ENCODE results near the gene SIVA1. TPM values are rescaled to one million over a fixed set of nuclear protein-coding genes. Genes with fewer than 3 reads are reported as not detected.

The SIVA1 gene
- total and polyA plus RNA-seq, 2 of the 8 experiments (the other 6 are each of a cell fraction or from before 2014, with no cell fraction given) = 123 to 589 TPM

DNA sequence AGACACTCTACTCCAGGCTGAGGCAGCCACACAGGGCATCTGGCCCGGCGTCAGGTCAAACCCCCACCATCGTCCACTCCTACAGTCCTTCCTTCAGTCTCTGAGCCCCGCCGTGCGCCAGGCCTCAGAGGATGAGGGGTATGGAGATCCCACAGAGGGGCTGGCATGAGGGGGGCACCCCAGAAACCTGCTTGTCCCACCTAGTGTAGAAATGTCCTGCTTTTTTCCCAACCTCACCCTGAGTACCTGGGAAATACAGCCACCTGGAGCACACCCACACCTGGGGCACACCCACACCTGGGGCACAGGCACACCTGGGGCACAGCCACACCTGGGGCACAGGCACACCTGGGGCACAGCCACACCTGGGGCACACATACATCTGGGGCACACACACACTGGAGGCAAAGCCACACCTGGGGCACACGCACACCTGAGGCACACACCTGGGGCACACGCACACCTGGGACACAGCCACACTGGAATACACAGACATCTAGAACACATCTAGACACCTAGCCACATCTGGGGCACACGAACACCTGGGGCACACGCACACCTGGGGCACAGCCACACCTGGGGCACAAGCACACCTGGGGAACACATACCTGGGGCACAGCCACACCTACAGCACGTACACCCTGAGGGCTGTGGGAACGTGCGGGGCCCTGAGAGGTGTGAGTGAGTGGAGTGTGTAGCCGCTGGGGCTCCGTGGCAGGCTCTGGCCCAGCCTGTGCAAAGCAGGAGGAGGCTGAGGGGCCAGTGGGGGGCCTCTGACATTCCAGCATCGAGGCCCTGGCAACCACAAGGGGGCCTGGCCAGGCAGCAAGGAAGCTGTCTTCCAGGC is 24.2 kb downstream of the SIVA1 start:
- no peak overlapping the region for H4K91ac ChIP-seq (replicated peaks; ENCODE audit: insufficient read length, low read length)
- no peak overlapping the region for H3K4me3 ChIP-seq (ENCODE audit: extremely low read depth in 1 of 4, insufficient read depth in 2 of 4, low read depth in 3 of 4, low read length in 4 of 4)
- no peak for FAIRE-seq
- 85% methylated on average over 16 of the region's 16 CpGs; no CpG with 5 or more reads in 1 of the 2 experiments for WGBS, 2 experiments (ENCODE audit: extremely low coverage in 1 of 2, insufficient coverage in 1 of 2, insufficient read length in 1 of 2, insufficient replicate concordance in 2 of 2, low coverage in 1 of 2, low lambda C conversion rate in 2 of 2, missing lambda C conversion rate in 1 of 2)
- H3K27ac ChIP-seq (ENCODE audit: low read depth, low read length) = no peak overlapping the region
- no peak overlapping the region for H3K23ac ChIP-seq (ENCODE audit: insufficient read length)
- H2BK15ac ChIP-seq (ENCODE audit: low read length) = no peak overlapping the region; the same call in 1 of the 2 replicates
- H3K56ac ChIP-seq (replicated peaks; ENCODE audit: insufficient read length, low read depth, low read length) = no peak overlapping the region
- POLR2A ChIA-PET (ENCODE audit: partially characterized antibody) = interaction anchor here (0.9 kb wide), 1 partner anchor 17 kb away, joined by 4 read pairs; no protein-coding TSS in a partner anchor
- H4K8ac ChIP-seq (ENCODE audit: extremely low read depth, insufficient read depth, low read length) = no peak overlapping the region
- H4K5ac ChIP-seq (ENCODE audit: insufficient read length, low read depth, low read length) = no peak overlapping the region
- peaks cover 0 to 15% (median 1%) of the 10 kb centered on the region in 4 experiments; a peak in 5 of 8 replicates for H3K36me3 ChIP-seq (ENCODE audit: control insufficient read depth in 2 of 4, insufficient read depth in 4 of 4, low read length in 3 of 4)
- no peaks in the 10 kb centered on the region for H3K4me1 ChIP-seq (replicated peaks in 1 of 4; ENCODE audit: control insufficient read depth in 3 of 4, insufficient read depth in 4 of 4, low read length in 3 of 4)
- peaks cover 0 to 3% of the 10 kb centered on the region in 2 experiments; a peak in 1 of 4 replicates for H3K9me3 ChIP-seq (ENCODE audit: insufficient read depth in 2 of 2, low read depth in 1 of 2, low read length in 1 of 2)
- CTCF ChIA-PET (ENCODE audit: partially characterized antibody) = interaction anchor here (0.9 to 4.9 kb wide), 9 partner anchors 8 to 122 kb away, joined by 3 to 35 read pairs (median 4); no protein-coding TSS in a partner anchor
- H3K4ac ChIP-seq (replicated peaks; ENCODE audit: insufficient read length, low read depth, low read length) = no peak overlapping the region
- no peak overlapping the region for H2BK120ac ChIP-seq (replicated peaks; ENCODE audit: low read depth, low read length)
- DNase-seq (ENCODE audit: low read depth in 1 of 2, low spot score in 2 of 2) = peak in 1 of 2 experiments; percentile 62
- no peaks in the 10 kb centered on the region for H3K27me3 ChIP-seq (replicated peaks in 1 of 4; ENCODE audit: control insufficient read depth in 3 of 4, extremely low read depth in 1 of 4, insufficient read depth in 3 of 4, low read length in 3 of 4)
- H2BK20ac ChIP-seq (ENCODE audit: low read length) = no peak overlapping the region
- no peak overlapping the region for H2AK5ac ChIP-seq (ENCODE audit: low read depth, low read length)
- H2BK12ac ChIP-seq (ENCODE audit: low read depth, low read length) = no peak overlapping the region
- H2AFZ ChIP-seq (ENCODE audit: low read length) = no peak overlapping the region
- H3K79me2 ChIP-seq (ENCODE audit: control insufficient read depth in 1 of 2, insufficient read depth in 2 of 2, low read length in 2 of 2) = no peaks in the 10 kb centered on the region
- H3K14ac ChIP-seq (ENCODE audit: insufficient read length) = no peak overlapping the region
- no peak overlapping the region for H3K18ac ChIP-seq (ENCODE audit: extremely low read depth, low read length)
- H4K20me1 ChIP-seq (replicated peaks in 1 of 2; ENCODE audit: control insufficient read depth in 1 of 2, insufficient read depth in 2 of 2, low read length in 2 of 2) = peaks cover 8 to 21% of the 10 kb centered on the region in 2 experiments
- H3K4me2 ChIP-seq (ENCODE audit: insufficient read depth in 1 of 2, low read depth in 2 of 2, low read length in 2 of 2) = no peak overlapping the region
- H2BK5ac ChIP-seq (ENCODE audit: low read depth, low read length) = no peak overlapping the region
- no peaks in the 10 kb centered on the region for H3K23me2 ChIP-seq (ENCODE audit: low read depth, low read length)
- H3K9ac ChIP-seq (replicated peaks in 1 of 4; ENCODE audit: extremely low read depth in 1 of 4, low read depth in 3 of 4, low read length in 3 of 4) = no peak overlapping the region
- H3K79me1 ChIP-seq (ENCODE audit: low read depth, low read length) = no peaks in the 10 kb centered on the region
- TF ChIP-seq, protein P1, sequence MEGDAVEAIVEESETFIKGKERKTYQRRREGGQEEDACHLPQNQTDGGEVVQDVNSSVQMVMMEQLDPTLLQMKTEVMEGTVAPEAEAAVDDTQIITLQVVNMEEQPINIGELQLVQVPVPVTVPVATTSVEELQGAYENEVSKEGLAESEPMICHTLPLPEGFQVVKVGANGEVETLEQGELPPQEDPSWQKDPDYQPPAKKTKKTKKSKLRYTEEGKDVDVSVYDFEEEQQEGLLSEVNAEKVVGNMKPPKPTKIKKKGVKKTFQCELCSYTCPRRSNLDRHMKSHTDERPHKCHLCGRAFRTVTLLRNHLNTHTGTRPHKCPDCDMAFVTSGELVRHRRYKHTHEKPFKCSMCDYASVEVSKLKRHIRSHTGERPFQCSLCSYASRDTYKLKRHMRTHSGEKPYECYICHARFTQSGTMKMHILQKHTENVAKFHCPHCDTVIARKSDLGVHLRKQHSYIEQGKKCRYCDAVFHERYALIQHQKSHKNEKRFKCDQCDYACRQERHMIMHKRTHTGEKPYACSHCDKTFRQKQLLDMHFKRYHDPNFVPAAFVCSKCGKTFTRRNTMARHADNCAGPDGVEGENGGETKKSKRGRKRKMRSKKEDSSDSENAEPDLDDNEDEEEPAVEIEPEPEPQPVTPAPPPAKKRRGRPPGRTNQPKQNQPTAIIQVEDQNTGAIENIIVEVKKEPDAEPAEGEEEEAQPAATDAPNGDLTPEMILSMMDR (IDR thresholded peaks at IDR 0.05; ENCODE audit: control extremely low read depth in 1 of 3, insufficient read depth in 1 of 3, low read depth in 1 of 3, low read length in 3 of 3) = peak in 2 of 3 experiments; percentile 39 to 40; a peak in 3 of 4 replicates
- 0 out of 2 replicates have a peak, but pooled peaks have one; percentile 60 for TF ChIP-seq TEAD4 (IDR thresholded peaks at IDR 0.05; ENCODE audit: low read depth, low read length)
- peak; percentile 10 to 36; a peak in 2 of 4 replicates for TF ChIP-seq RAD21 (IDR thresholded peaks at IDR 0.05 in 1 of 2, conservative IDR thresholded peaks at IDR 0.05 in 1 of 2; ENCODE audit: low read depth in 2 of 2, low read length in 2 of 2)
